ENCODE data around the gene NARS2.
"Not testable (repeated sequence)": the region's sequence is repeated elsewhere in the genome, so short reads cannot be mapped to it uniquely, and the experiment has no call there.

DNA sequence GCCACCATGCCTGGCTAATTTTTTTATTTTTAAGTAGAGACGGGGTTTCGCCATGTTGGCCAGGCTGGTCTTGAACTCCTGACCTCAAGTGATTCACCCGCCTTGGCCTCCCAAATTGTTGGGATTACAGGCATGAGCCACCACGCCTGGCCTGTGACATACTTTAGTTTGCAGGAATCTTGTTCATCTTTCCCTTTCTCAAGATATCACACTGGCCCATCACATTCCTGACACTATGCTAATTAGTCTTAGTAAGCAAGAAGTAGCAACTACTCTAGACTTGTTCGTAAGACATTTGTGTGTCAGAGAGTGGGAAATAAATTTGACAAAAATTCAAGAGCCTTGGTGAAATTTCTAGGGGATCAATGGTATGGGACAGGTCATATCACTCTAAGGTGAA, 34.7 kb upstream of the NARS2 start:
- TF ChIP-seq, protein P1, sequence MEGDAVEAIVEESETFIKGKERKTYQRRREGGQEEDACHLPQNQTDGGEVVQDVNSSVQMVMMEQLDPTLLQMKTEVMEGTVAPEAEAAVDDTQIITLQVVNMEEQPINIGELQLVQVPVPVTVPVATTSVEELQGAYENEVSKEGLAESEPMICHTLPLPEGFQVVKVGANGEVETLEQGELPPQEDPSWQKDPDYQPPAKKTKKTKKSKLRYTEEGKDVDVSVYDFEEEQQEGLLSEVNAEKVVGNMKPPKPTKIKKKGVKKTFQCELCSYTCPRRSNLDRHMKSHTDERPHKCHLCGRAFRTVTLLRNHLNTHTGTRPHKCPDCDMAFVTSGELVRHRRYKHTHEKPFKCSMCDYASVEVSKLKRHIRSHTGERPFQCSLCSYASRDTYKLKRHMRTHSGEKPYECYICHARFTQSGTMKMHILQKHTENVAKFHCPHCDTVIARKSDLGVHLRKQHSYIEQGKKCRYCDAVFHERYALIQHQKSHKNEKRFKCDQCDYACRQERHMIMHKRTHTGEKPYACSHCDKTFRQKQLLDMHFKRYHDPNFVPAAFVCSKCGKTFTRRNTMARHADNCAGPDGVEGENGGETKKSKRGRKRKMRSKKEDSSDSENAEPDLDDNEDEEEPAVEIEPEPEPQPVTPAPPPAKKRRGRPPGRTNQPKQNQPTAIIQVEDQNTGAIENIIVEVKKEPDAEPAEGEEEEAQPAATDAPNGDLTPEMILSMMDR (conservative IDR thresholded peaks at IDR 0.05) = not testable (repeated sequence)
- not testable (repeated sequence) for TF ChIP-seq ZFX (IDR thresholded peaks at IDR 0.05)

Data from C4-2B (cell line).